Ishikawa (cell line): ENCODE results near the gene CDT1.

Experiments
- CEBPB ChIP-seq: IDR thresholded peaks from 2 replicates; pipeline ENCODE4 v1.6.1; 2012
- CREB1 ChIP-seq: IDR thresholded peaks from 2 replicates; pipeline ENCODE4 v1.6.1; 2012; ENCODE audit warnings: low read depth
- EGR1 ChIP-seq: IDR thresholded peaks from 2 replicates; pipeline ENCODE4 v1.6.1; 2012
- EP300 ChIP-seq: IDR thresholded peaks from 2 replicates; pipeline ENCODE4 v1.6.1; 2012; ENCODE audit warnings: borderline replicate concordance
- FOXM1 ChIP-seq: IDR thresholded peaks from 2 replicates; pipeline ENCODE4 v1.6.1; 2012; ENCODE audit warnings: low read depth, borderline replicate concordance
- MAX ChIP-seq: IDR thresholded peaks from 2 replicates; pipeline ENCODE4 v1.6.1; 2012
- NFIC ChIP-seq: IDR thresholded peaks from 2 replicates; pipeline ENCODE4 v1.6.1; 2012
- RAD21 ChIP-seq: IDR thresholded peaks from 2 replicates; pipeline ENCODE4 v1.6.1; 2012; ENCODE audit warnings: low read depth
- REST ChIP-seq: IDR thresholded peaks from 2 replicates; pipeline ENCODE4 v1.6.1; 2012; ENCODE audit warnings: low read depth, mild to moderate bottlenecking
- TAF1 ChIP-seq: IDR thresholded peaks from 2 replicates; pipeline ENCODE4 v1.6.1; 2012; ENCODE audit warnings: low read depth, mild to moderate bottlenecking
- TCF12 ChIP-seq: IDR thresholded peaks from 2 replicates; pipeline ENCODE4 v1.6.1; 2012; ENCODE audit warnings: low read depth
- TEAD4 ChIP-seq: IDR thresholded peaks from 2 replicates; pipeline ENCODE4 v1.6.1; 2012
- YY1 ChIP-seq: IDR thresholded peaks from 2 replicates; pipeline ENCODE4 v1.6.1; 2012; ENCODE audit warnings: low read depth
- ZBTB7A ChIP-seq: IDR thresholded peaks from 2 replicates; pipeline ENCODE4 v1.6.1; 2012; ENCODE audit warnings: low read depth
- TF ChIP-seq, protein P1 (sequence below): IDR thresholded peaks from 2 replicates; pipeline ENCODE4 v1.6.1; 2012

CDT1 gene

DNA sequence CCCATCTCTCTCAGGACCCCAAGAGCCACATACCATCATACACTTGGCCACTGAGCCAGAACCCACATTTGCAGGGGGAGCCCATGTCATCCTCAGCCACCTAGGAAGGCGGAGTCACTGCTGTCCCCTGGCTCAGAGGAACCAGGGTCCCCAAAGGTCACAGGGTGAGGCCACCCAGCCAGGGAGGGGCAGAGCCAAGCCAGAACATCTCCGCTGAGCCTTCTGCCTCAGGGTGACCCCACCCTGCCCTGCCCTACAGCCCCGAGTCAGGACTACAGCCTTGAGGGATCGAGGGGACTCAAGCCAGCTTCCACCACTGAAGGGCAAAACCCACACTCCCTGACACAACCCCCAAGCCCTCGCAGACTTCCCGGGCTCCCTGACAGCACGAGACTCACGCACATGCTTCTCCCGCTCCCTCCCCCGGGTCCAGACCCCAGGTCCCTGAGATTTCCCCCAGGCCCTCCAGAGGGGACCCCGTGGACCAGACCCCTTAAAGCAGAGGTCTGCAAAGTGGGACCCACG, 36.0 kb upstream of the CDT1 start:
- no peak for TF ChIP-seq RAD21
- TF ChIP-seq, protein P1, sequence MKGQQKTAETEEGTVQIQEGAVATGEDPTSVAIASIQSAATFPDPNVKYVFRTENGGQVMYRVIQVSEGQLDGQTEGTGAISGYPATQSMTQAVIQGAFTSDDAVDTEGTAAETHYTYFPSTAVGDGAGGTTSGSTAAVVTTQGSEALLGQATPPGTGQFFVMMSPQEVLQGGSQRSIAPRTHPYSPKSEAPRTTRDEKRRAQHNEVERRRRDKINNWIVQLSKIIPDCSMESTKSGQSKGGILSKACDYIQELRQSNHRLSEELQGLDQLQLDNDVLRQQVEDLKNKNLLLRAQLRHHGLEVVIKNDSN = no peak
- TF ChIP-seq TCF12 = no peak
- TF ChIP-seq FOXM1 = no peak
- no peak for TF ChIP-seq TEAD4
- TF ChIP-seq EGR1 = no peak
- TF ChIP-seq NFIC = no peak
- TF ChIP-seq TAF1 = no peak
- TF ChIP-seq CREB1 = no peak
- TF ChIP-seq MAX = no peak
- no peak for TF ChIP-seq ZBTB7A
- TF ChIP-seq EP300 = no peak
- no peak for TF ChIP-seq YY1
- no peak for TF ChIP-seq CEBPB
- TF ChIP-seq REST = no peak

GRCh38 chr16:88768071-88768783, 35.4 kb upstream of the CDT1 start:
- TF ChIP-seq MAX (peak; percentile 36; the same call in 1 of the 2 replicates), CREB1 (no peak), NFIC (peak; percentile 54), TEAD4 (no peak), ZBTB7A (peak; percentile 57)

DNA sequence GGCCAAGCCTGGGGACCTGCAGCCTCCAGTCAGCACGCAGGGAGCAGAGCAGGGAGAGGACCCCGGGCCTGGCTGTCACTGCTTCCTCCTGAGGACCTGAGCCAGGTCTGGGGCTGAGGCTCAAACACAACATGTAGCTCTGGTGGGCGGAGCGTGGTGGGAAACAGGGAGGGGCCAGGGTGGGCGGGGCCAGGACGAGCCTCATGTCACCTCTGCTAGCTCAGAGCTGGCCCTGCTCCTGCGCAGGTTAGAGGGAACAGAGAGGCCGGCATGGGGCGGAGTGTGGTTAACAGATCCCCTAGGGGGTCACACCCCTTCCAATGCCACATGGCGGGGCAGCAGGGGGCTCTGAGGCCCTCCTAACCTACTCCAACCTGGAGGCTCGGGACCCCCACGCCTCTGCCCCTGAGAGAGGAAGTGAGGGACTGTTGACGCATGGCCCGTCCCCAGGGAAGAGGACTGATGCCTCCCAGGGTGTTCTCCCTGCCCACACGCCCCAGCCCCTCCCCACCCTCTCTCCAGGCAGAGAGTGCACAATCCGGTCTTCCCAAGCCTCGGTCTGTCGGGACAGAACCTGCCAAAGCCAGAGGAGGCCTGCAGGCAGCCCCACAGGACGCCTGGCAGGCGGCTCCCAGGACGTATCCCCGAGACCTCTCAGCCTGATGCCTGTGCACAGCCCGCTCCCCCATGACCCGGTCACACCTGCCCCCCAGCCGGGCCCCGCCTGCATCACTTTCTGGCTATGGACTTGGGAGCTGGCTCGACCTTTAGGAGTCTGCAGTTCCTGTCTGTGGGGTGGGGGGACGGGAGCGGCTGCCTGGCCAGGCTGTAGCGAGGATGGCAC, 33.8 kb upstream of the CDT1 start:
- TF ChIP-seq REST (no peak), MAX (peak; percentile 62; the same call in 1 of the 2 replicates), RAD21 (no peak), FOXM1 (no peak), CREB1 (no peak), CEBPB (no peak), EP300 (peak; percentile 34; the same call in 1 of the 2 replicates), EGR1 (0 out of 2 replicates have a peak, but pooled peaks have one; percentile 44), TCF12 (no peak), YY1 (peak; percentile 27; the same call in 1 of the 2 replicates), TEAD4 (peak; percentile 34; the same call in 1 of the 2 replicates), NFIC (peak; percentile 43), TAF1 (no peak), ZBTB7A (no peak)
- TF ChIP-seq, protein P1 = no peak

GRCh38 chr16:88770461-88771293, 32.9 kb upstream of the CDT1 start:
- TF ChIP-seq TAF1 (no peak), TCF12 (peak; percentile 92), MAX (peak; percentile 66), TEAD4 (peak; percentile 66), YY1 (0 out of 2 replicates have a peak, but pooled peaks have one; percentile 15), RAD21 (peak; percentile 24; the same call in 1 of the 2 replicates), CREB1 (no peak), ZBTB7A (no peak), CEBPB (peak; percentile 96), REST (no peak), EP300 (peak; percentile 86), EGR1 (peak; percentile 45; the same call in 1 of the 2 replicates), FOXM1 (no peak), NFIC (peak; percentile 96)
- TF ChIP-seq, protein P1 = peak; percentile 67
